ENCODE results near the gene RANBP9.

Gene RANBP9

GRCh38 chr6:13660273-13660672 is 51.4 kb downstream of the RANBP9 start:
- no peak for ATAC-seq
- peaks cover 15% of the 10 kb centered on the region for H3K36me3 Mint-ChIP-seq
- H3K4me1 Mint-ChIP-seq, result peaks cover 61% of the 10 kb centered on the region
- no peak overlapping the region for H3K27ac Mint-ChIP-seq
- no peak for DNase-seq (ENCODE audit: low spot score in 2 of 2)
- H3K4me3 Mint-ChIP-seq, result no peak overlapping the region
- no peaks in the 10 kb centered on the region for H3K9me3 Mint-ChIP-seq

GRCh38 chr6:13655700-13656099 is 55.9 kb downstream of the RANBP9 start:
- Mint-ChIP-seq H3K4me1 (peaks cover 17% of the 10 kb centered on the region), H3K27ac (no peak overlapping the region), H3K4me3 (no peak overlapping the region), H3K9me3 (no peaks in the 10 kb centered on the region), H3K36me3 (peaks cover 53% of the 10 kb centered on the region)
- ATAC-seq (no peak), DNase-seq (ENCODE audit: low spot score in 2 of 2) (no peak)

GRCh38 chr6:13654496-13654895 is 57.1 kb downstream of the RANBP9 start:
- Mint-ChIP-seq H3K9me3 (no peaks in the 10 kb centered on the region), H3K4me3 (no peak overlapping the region), H3K4me1 (peaks cover 8% of the 10 kb centered on the region), H3K36me3 (peaks cover 65% of the 10 kb centered on the region), H3K27ac (no peak overlapping the region)
- DNase-seq (ENCODE audit: low spot score in 2 of 2), result no peak
- ATAC-seq, result no peak

- peaks cover 8% of the 10 kb centered on the region for H3K4me1 Mint-ChIP-seq
- no peak for ATAC-seq
- no peak overlapping the region for H3K4me3 Mint-ChIP-seq
- no peak overlapping the region for H3K27ac Mint-ChIP-seq
- peaks cover 77% of the 10 kb centered on the region for H3K36me3 Mint-ChIP-seq
- no peaks in the 10 kb centered on the region for H3K9me3 Mint-ChIP-seq
- DNase-seq (ENCODE audit: low spot score in 2 of 2), result no peak
These were observed 58.3 kb downstream of the RANBP9 start for GRCh38 chr6:13653296-13653695.

DNA sequence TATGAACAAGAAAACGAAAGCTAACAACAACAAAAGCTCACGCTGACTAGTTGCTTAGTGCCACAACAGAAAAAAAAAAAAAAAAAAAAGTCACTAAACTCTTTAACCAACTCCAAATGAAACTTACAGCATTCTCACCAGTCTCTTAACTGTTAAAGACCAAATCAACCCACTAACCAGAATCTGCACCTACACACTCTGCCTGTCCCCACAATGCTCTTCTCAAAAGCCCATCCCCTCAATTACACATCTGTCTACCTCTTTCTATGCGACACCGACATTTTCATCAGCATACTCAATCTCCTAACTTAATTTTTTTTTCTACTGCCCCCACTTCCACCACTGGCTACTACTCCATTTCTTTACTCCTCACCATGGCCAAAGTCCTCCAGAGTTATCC is 62.2 kb downstream of the RANBP9 start:
- H3K27ac Mint-ChIP-seq, result peak overlapping the region; percentile 30
- peak overlapping the region; percentile 5 for H3K4me3 Mint-ChIP-seq

DNA sequence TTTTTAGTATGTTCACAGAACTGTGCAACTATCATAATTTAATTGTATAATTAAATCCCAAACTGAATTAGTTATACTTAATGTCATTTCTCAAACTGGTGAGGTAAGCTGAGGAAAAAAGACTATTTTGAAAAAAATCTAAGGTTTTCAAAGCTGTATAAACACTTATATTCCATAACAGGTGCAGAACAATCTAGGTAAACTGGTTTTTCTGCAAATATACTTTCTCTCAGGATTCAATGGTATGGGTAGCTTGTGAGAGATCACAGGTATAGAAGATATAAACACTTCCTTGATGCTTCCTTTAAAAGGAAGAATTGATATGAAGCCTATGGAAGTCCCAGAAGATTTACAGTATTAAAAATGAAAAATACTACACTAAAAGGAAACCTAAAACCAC is 62.8 kb downstream of the RANBP9 start:
- Mint-ChIP-seq H3K36me3 (peaks cover 90% of the 10 kb centered on the region), H3K27ac (no peak overlapping the region), H3K4me3 (no peak overlapping the region), H3K9me3 (no peaks in the 10 kb centered on the region), H3K4me1 (peaks cover 8% of the 10 kb centered on the region)
- DNase-seq (ENCODE audit: low spot score in 2 of 2), result no peak
- no peak for ATAC-seq

More for the DNA sequence above, 62.2 kb downstream of the RANBP9 start:
- peaks cover 8% of the 10 kb centered on the region for H3K4me1 Mint-ChIP-seq
- no peaks in the 10 kb centered on the region for H3K9me3 Mint-ChIP-seq
- ATAC-seq (peak; percentile 40), DNase-seq (ENCODE audit: low spot score in 2 of 2) (no peak)
- peaks cover 90% of the 10 kb centered on the region for H3K36me3 Mint-ChIP-seq

- Mint-ChIP-seq H3K4me1 (peaks cover 14% of the 10 kb centered on the region), H3K36me3 (peaks cover 94% of the 10 kb centered on the region), H3K9me3 (no peaks in the 10 kb centered on the region), H3K27ac (no peak overlapping the region), H3K4me3 (no peak overlapping the region)
- DNase-seq (ENCODE audit: low spot score in 2 of 2) (no peak), ATAC-seq (no peak)
These were observed 68.5 kb downstream of the RANBP9 start for GRCh38 chr6:13643125-13643524.

DNA sequence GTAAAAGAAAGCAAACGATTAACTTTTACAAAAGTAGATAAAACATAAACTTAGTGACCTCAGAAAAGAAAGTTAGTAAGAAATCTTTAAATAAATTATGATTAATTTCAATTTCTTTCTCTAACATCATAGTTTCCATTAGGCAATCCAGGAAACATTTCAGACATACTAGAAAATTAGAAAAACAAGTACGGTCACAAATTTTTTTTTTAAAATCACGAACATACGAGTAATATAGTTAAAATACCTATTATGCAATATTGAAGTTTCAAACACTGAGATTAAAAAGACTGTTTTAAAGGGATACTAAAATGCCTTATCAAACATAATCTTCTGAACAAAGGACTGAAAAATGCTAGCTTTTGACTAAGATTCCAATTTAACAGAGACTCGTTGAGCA is 70.3 kb downstream of the RANBP9 start:
- no peaks in the 10 kb centered on the region for H3K9me3 Mint-ChIP-seq
- no peak overlapping the region for H3K4me3 Mint-ChIP-seq
- H3K36me3 Mint-ChIP-seq, result peaks cover 96% of the 10 kb centered on the region
- DNase-seq (ENCODE audit: low spot score in 2 of 2) (no peak), ATAC-seq (no peak)
- peaks cover 20% of the 10 kb centered on the region for H3K4me1 Mint-ChIP-seq
- H3K27ac Mint-ChIP-seq, result no peak overlapping the region

GRCh38 chr6:13638626-13639025 is 73.0 kb downstream of the RANBP9 start:
- Mint-ChIP-seq H3K4me1 (peaks cover 23% of the 10 kb centered on the region), H3K9me3 (no peaks in the 10 kb centered on the region), H3K36me3 (peaks cover 93% of the 10 kb centered on the region), H3K4me3 (no peak overlapping the region), H3K27ac (peak overlapping the region; percentile 27)
- DNase-seq (ENCODE audit: low spot score in 2 of 2) (no peak), ATAC-seq (no peak)

GRCh38 chr6:13638014-13638413 is 73.6 kb downstream of the RANBP9 start:
- H3K9me3 Mint-ChIP-seq, result no peaks in the 10 kb centered on the region
- peaks cover 93% of the 10 kb centered on the region for H3K36me3 Mint-ChIP-seq
- peaks cover 19% of the 10 kb centered on the region for H3K4me1 Mint-ChIP-seq
- DNase-seq (ENCODE audit: low spot score in 2 of 2) (no peak), ATAC-seq (no peak)
- H3K4me3 Mint-ChIP-seq, result no peak overlapping the region
- peak overlapping the region; percentile 27 for H3K27ac Mint-ChIP-seq

DNA sequence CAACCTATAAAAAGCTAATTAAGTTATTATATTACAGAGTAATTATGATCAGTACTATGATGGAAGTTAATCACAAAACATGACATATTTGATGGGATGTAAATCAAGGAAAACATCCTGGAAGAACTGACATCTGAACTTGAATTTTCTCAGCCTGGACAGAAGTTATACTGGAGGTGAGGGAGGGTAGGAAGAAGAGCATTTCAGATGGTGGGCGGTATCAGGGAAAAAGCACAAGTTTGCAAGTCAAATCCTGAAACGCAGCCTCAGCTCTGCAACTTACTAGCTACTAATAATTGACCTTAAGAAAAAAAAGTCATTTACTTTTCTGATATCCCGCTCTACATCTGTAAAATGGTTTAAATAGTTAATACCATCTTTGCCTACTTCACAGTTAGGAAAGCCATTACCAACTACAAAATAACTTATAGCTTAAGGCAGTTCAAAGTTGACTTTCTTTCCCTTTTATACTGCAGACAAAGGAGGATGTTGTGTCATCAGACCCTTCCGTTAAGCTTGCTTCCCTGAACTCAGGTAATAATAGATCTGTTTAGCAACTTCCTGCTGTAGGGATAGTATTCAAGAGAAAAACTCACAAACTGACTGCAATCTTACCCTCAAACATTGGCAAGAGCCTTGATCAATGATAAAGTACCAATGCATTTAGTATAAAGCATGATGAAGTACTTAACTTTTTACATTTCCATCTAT is 75.5 kb downstream of the RANBP9 start:
- DNase-seq (ENCODE audit: low spot score in 2 of 2) (no peak), ATAC-seq (no peak)
- H3K9me3 Mint-ChIP-seq, result no peaks in the 10 kb centered on the region
- H3K36me3 Mint-ChIP-seq, result peaks cover 96% of the 10 kb centered on the region
- H3K4me3 Mint-ChIP-seq, result no peak overlapping the region
- peaks cover 15% of the 10 kb centered on the region for H3K4me1 Mint-ChIP-seq
- H3K27ac Mint-ChIP-seq, result no peak overlapping the region

DNA sequence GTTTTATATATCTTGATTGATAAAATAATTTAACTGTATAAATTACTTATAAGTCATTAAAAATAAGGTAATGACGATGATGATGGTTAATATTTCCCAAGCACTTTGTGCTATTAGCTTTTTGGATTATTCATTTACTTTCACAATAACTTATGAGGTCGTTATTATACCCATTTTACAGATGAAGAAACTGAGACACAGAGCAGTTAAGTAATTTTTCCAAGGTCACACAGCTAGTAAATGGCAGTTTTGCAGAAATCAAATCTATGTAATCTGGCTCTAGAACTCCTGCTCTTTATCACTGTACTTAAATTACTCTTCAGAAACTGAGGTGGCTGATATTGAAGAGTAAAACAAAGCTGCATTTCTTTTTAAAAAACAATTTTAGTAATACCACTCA is 78.3 kb downstream of the RANBP9 start:
- Mint-ChIP-seq H3K4me3 (no peak overlapping the region), H3K9me3 (no peaks in the 10 kb centered on the region), H3K36me3 (peaks cover 97% of the 10 kb centered on the region), H3K4me1 (peaks cover 20% of the 10 kb centered on the region), H3K27ac (no peak overlapping the region)
- DNase-seq (ENCODE audit: low spot score in 2 of 2) (no peak), ATAC-seq (no peak)

DNA sequence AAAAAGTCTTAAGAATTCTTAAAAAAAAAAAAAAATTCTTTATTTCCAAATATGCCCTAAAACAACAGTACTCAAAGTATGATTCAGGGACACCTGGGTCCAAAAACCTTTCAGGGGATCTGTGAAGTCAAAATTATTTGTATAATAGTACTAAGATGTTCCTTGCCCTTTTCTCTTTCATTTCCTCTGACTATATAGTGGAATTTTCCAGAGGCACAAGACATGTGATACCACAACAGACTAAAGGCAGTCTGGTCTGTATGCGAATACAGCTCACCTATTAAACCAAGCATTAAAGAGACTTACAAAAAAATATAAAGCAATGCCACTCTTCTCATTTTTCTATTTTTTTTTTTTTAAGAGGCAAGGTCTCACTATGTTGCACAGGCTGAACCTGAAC is 81.1 kb downstream of the RANBP9 start:
- DNase-seq (ENCODE audit: low spot score in 2 of 2) (no peak), ATAC-seq (no peak)
- H3K36me3 Mint-ChIP-seq, result peaks cover 97% of the 10 kb centered on the region
- H3K9me3 Mint-ChIP-seq, result no peaks in the 10 kb centered on the region
- no peak overlapping the region for H3K4me3 Mint-ChIP-seq
- peaks cover 9% of the 10 kb centered on the region for H3K4me1 Mint-ChIP-seq
- peak overlapping the region; percentile 20 for H3K27ac Mint-ChIP-seq

DNA sequence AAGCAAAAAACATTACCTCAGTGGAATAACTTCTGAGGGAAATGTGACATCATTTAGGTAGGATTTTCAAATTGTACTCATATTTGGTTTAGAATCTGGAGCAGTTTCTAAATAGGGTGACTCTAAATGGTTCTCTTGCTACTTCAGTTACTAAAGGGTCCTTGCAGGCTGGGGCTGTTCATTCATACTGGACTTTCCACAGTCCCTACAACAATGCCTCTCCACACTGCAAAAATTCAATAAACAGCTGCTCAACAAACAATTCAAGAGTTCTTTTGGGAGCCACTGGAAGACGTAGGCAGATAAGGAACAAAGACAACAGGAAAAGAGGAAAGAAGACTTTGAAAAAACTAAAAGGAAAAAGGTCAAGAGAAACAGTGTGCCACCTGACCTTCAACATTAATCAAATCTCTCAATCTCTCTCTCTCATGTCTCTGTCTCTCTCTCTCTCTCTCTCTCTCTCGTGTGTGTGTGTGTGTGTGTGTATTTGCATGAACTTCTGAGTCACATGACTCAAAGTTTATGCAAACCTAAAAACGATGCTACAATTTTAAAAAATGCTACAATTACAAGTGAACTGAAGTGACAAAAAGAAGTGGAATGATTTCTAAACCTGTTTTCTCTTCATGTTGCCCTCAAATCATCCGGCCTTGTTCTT is 82.0 kb downstream of the RANBP9 start:
- Mint-ChIP-seq H3K9me3 (no peaks in the 10 kb centered on the region), H3K27ac (peak overlapping the region; percentile 20), H3K36me3 (peaks cover 97% of the 10 kb centered on the region), H3K4me1 (peaks cover 15% of the 10 kb centered on the region), H3K4me3 (no peak overlapping the region)
- no peak for DNase-seq (ENCODE audit: low spot score in 2 of 2)
- ATAC-seq, result no peak

DNA sequence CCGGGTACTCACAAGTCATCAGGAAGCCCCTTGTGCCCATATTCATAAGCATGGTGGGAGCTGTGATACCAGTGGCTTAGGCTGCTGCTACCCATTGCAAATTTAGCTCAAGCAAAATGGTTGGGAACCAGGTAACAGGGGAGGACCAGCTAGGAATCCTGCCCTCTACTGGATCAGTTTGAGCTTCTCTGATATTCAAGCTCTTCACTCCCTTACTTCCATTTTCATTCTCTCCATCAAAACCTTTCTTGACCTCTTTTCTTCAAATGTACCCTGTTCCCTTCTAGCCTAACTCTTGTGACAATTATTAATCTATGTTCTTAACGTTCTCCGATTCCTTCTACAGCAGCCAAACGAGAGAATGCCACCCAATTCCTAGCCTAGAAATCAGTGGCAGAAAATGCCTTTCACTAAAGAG is 86.8 kb downstream of the RANBP9 start:
- DNase-seq (ENCODE audit: low spot score in 2 of 2) (no peak), ATAC-seq (peak; percentile 69)
- H3K4me1 Mint-ChIP-seq, result peaks cover 13% of the 10 kb centered on the region
- no peak overlapping the region for H3K4me3 Mint-ChIP-seq
- H3K9me3 Mint-ChIP-seq, result no peaks in the 10 kb centered on the region
- H3K36me3 Mint-ChIP-seq, result peaks cover 100% of the 10 kb centered on the region
- H3K27ac Mint-ChIP-seq, result peak overlapping the region; percentile 63

DNA sequence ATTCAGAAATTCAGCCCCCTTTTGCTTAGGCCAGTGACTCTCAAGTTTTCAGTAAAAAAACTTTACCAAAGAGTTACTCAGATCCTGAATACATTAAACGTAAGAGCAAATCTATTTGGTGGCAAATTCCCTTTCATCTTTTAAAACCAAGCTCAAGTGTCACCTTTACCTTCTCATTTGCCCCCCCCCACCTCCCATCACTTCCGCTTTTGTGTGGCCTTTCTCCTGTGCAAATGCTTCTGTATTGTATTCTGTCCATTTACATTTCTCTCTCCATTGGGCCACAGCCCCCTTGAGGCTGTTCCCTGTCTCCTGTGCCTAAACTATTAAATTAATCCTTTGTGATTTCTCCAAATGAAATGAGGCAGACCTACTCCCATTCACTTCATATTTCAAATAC is 94.6 kb downstream of the RANBP9 start:
- Mint-ChIP-seq H3K36me3 (peaks cover 81% of the 10 kb centered on the region), H3K27ac (peak overlapping the region; percentile 99), H3K4me3 (peak overlapping the region; percentile 99), H3K9me3 (no peaks in the 10 kb centered on the region), H3K4me1 (peaks cover 31% of the 10 kb centered on the region)
- DNase-seq (ENCODE audit: low spot score in 2 of 2) (no peak), ATAC-seq (no peak)
